Measurements from ENCODE around the gene ZNF469.
A peak's percentile ranks its signal among the peaks of the same experiment; 100 is the strongest.

ZNF469 gene

GRCh38 chr16:88377961-88378360, 4.8 kb upstream of the ZNF469 start:
- no peak for DNase-seq (ENCODE audit: low spot score)

- no peak for DNase-seq (ENCODE audit: low spot score)
These were observed 4.4 kb upstream of the ZNF469 start for GRCh38 chr16:88378401-88378800.

- no peak for DNase-seq (ENCODE audit: low spot score)
These were observed 3.7 kb upstream of the ZNF469 start for GRCh38 chr16:88378836-88379693.

GRCh38 chr16:88379694-88380040, 3.1 kb upstream of the ZNF469 start:
- DNase-seq (ENCODE audit: low spot score) = no peak

GRCh38 chr16:88380099-88380498, 2.7 kb upstream of the ZNF469 start:
- DNase-seq (ENCODE audit: low spot score) = no peak

GRCh38 chr16:88380619-88381018, 2.1 kb upstream of the ZNF469 start:
- DNase-seq (ENCODE audit: low spot score) = no peak

- no peak for DNase-seq (ENCODE audit: low spot score)
These were observed 823 bp upstream of the ZNF469 start for GRCh38 chr16:88381820-88382451.

GRCh38 chr16:88383401-88384221, 852 bp downstream of the ZNF469 start:
- DNase-seq (ENCODE audit: low spot score) = peak; percentile 70

GRCh38 chr16:88384222-88385111, 1.7 kb downstream of the ZNF469 start:
- DNase-seq (ENCODE audit: low spot score) = no peak

- no peak for DNase-seq (ENCODE audit: low spot score)
These were observed 2.4 kb downstream of the ZNF469 start for GRCh38 chr16:88385112-88385594.

GRCh38 chr16:88385831-88386815, 3.4 kb downstream of the ZNF469 start:
- no peak for DNase-seq (ENCODE audit: low spot score)

- DNase-seq (ENCODE audit: low spot score) = no peak
These were observed 4.5 kb downstream of the ZNF469 start for GRCh38 chr16:88387180-88387765.

GRCh38 chr16:88387941-88388627, 5.3 kb downstream of the ZNF469 start:
- DNase-seq (ENCODE audit: low spot score) = no peak

GRCh38 chr16:88389191-88389590, 6.4 kb downstream of the ZNF469 start:
- no peak for DNase-seq (ENCODE audit: low spot score)

GRCh38 chr16:88389621-88390160, 6.9 kb downstream of the ZNF469 start:
- DNase-seq (ENCODE audit: low spot score) = no peak

GRCh38 chr16:88390265-88390664, 7.5 kb downstream of the ZNF469 start:
- DNase-seq (ENCODE audit: low spot score) = no peak

- DNase-seq (ENCODE audit: low spot score) = no peak
These were observed 8.0 kb downstream of the ZNF469 start for GRCh38 chr16:88390735-88391134.

GRCh38 chr16:88391144-88391850, 8.5 kb downstream of the ZNF469 start:
- no peak for DNase-seq (ENCODE audit: low spot score)
